Islet of Langerhans (tissue), 1 donor: ENCODE data around the gene NMUR1.

Source experiments
- FAIRE-seq: peaks from one replicate; lab custom pipeline; 2011; peaks lifted over from hg19 to GRCh38; lab: Jason Lieb, UNC

NMUR1 gene

GRCh38 chr2:231554327-231554726, 24.1 kb upstream of the NMUR1 start:
- FAIRE-seq, result no peak

GRCh38 chr2:231552752-231553151, 22.5 kb upstream of the NMUR1 start:
- no peak for FAIRE-seq

DNA sequence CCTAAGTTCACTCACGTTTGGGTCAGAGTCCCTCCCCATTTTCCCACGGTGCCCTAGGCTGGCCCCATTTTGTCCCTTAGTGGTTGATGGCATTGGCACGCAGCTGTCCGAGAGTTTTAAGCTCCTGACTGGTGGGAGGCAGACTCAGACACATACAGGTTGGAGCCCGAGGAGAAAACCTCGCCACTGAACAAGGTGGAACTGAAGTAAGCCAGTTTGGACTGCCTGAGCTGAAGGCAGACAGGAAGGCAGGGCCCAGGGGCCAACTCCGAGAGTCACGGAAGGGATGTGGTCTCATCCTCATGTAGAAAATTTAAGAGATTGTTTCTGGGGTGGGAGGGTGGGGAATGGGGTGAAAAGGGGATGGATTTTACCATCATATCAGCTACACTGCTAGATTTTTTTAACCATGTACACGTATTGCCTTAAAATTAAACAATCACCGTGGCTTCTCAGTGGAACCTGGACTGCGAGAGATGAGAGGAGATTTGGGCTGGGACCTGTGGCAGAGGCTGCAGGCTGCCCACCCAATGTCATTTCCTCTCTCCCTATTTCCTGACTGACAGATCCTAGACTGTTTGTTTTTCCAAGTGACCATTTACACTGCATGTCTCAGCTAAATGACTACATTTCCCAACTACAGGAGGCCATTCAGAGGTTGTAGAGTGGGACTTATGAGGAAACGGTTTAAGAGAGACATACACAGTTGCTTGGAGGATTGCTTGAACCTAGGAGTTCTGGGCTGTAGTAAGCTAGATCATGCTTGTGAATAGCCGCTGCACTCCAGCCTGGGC, 19.4 kb upstream of the NMUR1 start:
- FAIRE-seq, result no peak

DNA sequence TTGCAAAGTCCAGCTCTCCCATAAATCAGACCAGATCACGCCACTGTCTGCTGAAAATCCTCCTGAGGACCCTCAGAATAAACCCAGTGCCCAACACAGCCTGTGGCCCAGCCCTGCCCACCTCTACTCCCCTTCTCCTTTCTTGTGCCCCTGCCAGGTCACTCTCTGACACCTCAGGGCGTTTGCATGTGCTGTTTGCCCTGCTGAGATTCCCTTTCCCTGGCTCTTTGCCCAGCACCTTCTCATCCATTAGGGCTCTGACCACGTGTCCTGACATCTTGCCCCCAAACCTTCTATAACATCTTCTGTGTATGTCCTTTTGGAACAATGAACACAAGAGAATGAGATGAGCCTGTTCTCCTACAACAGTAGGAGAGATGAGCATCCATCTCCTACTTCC, 18.5 kb upstream of the NMUR1 start:
- FAIRE-seq, result no peak

- FAIRE-seq, result no peak
Measured at GRCh38 chr2:231547315-231548110, 17.3 kb upstream of the NMUR1 start.

DNA sequence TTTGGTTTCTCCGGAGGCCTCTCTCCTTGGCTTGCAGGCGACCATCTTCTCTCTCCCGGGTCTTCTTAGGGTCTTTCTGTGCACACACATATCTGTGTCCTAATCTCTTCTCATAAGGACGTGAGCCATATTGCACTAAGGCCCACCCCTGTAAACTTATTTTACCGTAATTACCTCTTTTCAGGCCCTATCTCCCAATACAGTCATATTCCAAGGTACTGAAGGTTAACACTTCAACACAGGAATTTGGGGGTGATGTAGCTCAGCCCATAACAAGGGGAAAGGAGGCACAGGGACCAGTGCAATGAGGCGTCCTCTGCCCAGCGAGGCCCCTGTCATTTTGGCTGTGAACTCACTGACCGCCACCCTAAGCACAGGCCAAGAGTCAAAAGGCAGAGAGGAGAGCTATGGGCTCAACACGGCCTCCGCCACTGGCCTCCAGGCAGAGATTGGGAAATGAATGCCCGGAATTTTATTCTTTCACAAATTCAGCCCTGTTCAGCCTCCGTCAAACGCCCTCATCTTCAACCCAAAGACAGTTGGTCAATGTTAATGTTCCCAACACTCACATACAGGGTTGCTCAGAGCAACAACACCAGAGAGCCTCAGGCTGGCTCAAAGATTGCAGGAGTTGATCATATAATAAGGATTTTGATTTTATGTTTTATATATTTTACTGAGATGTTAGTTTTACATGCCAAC, 15.9 kb upstream of the NMUR1 start:
- no peak for FAIRE-seq

- FAIRE-seq, result no peak
Measured at GRCh38 chr2:231545105-231545902, 15.1 kb upstream of the NMUR1 start.

- FAIRE-seq, result no peak
Measured at GRCh38 chr2:231542136-231542535, 11.9 kb upstream of the NMUR1 start.

GRCh38 chr2:231541645-231542044, 11.4 kb upstream of the NMUR1 start:
- FAIRE-seq, result no peak

DNA sequence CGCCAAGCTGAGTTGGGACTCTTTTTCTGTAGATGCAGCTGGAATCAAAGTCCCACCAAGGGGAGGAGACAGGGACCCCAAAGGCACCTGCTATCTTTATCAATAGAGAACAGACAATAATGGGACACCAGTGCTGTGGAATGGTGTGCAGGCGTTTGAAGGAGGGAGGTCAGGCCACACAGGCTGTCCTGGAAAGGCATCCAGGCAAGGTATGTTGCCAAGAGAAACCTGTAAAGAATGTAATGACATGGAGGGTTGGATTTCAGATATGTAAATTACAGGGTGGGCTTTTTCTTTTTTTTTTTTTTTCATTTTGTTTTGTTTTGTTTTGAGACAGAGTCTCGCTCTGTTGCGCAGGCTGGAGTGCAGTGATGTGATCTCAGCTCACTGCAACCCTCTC, 9.7 kb upstream of the NMUR1 start:
- no peak for FAIRE-seq

DNA sequence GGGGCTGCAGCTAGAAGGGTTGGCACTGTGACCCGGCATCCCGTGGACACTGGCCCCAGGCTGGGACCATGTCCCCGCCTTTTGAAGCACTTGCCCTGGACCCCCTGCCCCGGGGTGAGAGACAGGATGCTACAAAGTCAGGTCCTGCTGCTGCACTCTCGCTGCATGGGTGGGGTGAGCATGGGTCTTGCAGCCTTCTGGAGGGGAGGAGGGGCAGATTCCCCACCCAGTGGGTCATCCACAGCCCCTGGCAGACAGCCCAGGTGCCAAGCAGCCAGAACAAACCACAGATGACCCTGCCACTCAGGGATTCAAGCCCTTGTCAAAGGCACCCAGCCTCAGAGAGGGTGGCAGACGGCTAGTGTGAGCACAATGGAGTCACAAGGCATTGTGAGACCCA, 5.7 kb upstream of the NMUR1 start:
- no peak for FAIRE-seq

DNA sequence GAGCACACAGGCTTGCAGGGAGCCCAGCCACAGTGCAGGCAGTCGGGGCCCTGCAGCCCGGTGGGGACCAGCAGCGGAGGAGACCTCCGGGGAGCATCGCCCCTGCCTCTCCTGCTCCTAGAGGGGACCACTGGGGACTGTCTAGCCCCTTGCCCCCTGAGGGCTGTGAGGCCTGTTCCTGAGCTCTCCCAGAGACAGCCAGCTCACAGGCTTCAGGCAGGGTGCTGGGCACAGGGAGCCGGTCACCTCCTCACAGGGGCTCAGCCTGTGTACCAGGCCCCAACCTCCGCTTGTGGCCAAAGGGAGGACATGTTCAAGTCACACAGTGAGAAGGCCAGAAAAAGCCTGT, 3.5 kb upstream of the NMUR1 start:
- no peak for FAIRE-seq

DNA sequence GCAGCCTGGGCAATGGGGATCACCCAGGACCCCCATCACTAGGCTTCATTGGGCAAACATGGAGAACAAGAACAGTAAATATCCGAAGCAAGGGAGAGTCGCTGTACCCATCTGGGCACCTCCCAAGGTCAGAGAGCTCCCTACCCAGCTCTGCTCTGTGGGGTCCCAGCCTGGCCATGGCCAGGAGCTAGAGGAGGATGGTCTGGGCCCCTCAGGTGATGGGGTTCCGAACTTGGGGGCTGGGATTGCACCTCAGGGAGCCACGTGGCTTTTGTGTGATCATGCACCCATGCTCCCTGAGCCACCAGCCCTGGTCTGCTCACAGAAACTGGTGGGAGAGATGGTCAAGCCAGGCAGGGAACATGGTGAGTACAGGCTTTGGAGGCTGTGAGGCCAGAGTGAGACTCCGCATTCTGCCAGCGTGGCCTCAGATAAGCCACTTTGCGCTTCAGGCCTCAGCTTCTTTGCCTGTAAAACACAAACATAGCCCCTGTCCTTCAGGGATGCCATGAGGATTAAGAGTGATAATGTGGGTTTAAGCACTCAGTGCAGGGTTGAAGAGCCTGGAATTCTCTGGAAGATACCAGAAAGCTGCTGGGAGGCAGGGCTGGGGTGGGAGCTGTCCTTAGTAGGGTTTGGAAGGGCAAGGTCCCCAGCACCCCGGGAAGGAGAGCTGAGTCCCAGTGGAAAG, 3.0 kb upstream of the NMUR1 start:
- FAIRE-seq, result no peak

DNA sequence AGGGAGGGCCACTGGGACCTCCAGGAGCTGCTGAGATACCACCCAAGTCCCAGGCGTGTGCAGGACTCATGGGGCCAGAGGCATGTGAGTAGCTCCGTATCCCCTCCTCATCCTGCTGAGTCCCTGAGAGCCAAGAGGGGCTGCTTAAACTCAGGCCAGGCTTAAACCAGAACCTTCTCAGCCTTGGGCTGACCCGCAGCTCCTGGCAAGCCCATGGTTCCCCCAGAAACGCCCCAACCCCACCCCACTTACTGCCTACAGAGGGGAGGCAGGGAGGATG, 2.5 kb upstream of the NMUR1 start:
- no peak for FAIRE-seq

- no peak for FAIRE-seq
Measured at GRCh38 chr2:231531883-231532755, 1.9 kb upstream of the NMUR1 start.

GRCh38 chr2:231531466-231531865, 1.2 kb upstream of the NMUR1 start:
- FAIRE-seq, result no peak

- FAIRE-seq, result no peak
Measured at GRCh38 chr2:231528636-231529030, 1.6 kb downstream of the NMUR1 start.

DNA sequence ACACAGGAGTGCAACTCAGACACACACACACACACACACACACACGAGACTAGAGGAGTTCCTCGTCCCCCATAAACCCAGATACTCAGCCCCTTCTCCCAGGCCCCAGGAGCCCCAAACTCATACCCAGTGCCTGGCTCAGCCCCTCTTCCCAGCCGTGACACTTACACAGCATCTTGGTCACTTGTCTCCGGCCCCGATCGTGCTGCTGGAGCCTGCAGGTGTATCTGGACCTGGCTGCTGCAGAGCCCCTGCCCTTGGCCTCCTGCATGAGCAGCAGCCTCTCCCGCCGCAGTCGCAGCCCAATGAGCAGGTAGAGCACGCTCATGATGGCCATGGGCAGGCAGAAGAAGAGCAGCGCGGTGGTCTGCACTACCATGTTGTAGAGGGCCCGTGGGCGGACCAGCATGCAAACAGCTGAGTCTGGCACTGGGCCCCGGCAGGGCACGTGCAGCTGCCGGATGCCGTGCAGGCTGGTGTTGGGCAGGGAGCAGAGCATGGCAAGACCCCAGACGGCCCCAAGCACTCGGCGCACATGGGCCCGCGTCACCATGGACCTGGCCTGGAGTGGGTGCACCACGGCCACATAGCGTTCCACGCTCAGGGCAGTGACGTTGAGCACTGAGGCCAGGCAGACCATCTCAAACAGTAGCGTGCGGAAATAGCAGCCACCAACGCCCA, 2.1 kb downstream of the NMUR1 start:
- FAIRE-seq, result no peak

DNA sequence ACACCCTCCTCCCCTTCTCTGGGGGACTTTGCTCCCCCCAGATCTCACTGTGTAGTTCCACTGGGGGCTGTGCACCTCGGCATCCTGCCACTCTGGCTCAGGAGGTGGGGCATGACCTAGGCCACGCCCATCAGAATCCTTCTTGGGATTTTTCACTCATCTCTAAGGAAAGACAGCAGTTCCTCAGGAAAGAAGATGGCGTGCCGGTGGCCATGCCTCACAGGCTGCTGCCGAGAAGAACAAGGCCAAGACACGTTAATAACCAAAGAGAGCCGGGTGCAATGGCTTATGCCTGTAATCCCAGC, 3.2 kb downstream of the NMUR1 start:
- FAIRE-seq, result no peak

DNA sequence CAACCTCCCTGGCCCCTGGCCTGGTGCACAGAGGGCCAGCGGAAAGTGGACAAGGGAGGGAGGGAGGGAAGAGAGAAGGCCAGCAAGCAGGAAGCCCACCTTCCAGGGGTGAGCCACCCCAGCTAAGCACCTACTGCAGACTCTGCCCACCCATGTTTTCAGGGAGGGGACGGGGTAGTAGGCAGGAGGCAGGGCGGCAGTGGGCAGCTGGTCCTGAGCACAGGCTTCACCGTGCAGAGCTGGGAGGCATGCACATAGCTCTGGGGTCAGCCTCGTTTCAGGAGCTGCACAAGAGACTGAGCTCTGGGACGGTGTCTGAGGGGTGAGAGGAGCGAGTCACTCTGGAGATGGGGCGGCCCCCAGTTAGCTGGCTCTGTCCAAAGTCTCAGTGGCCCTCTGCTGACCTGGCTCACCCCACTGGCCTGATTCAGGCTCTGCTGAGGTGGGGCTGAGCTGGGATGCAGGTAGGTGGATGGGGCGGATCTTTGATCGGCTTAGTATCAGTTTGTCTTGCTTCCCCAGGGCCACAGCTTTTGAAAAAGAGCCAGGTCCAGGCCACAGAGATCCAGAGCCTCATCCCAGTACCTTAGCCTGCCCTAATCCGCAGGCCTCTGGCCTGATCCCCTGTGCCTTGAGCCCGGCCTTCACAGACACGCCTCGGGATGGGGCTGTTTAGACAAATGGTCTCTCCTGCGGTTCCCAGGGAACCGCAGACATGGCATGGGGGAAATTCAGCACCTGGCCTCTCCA, 3.7 kb downstream of the NMUR1 start:
- FAIRE-seq, result no peak
